Measurements from ENCODE around the gene CDC14B.

DNA sequence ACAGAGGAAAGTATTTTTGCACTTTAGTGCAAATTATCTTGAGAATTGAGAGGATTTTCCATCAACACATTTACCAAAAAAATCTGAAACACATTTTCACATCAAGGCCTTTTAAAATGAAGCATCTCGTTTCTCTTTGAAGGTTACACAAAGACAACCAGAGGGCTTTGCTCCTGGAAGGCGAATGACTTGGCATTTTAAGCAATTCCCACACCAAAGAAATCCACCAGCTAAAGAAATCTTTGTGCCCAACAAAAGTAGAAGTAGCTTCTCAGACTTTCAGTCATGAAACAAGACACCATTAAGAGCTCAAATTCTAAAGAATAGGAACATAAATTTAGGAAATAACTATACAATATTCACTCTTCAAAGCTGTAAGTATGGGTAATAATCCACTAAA, 109.8 kb downstream of the CDC14B start:
- TF ChIP-seq CTCF (IDR thresholded peaks at IDR 0.05) (no peak), POLR2A (IDR thresholded peaks at IDR 0.05) (no peak)
